Measurements from ENCODE around the gene GPR31. TPM values are rescaled to one million over a fixed set of nuclear protein-coding genes. Genes with fewer than 3 reads are reported as not detected.
A peak's percentile ranks its signal among the peaks of the same experiment; 100 is the strongest.

The GPR31 gene
- total RNA-seq, 1 donor from 2014 or later = not detected

- H3K4me3 ChIP-seq (ENCODE audit: low read depth, low read length) = no peak overlapping the region
- DNase-seq (ENCODE audit: low read depth) = no peak
- TF ChIP-seq, protein P1, sequence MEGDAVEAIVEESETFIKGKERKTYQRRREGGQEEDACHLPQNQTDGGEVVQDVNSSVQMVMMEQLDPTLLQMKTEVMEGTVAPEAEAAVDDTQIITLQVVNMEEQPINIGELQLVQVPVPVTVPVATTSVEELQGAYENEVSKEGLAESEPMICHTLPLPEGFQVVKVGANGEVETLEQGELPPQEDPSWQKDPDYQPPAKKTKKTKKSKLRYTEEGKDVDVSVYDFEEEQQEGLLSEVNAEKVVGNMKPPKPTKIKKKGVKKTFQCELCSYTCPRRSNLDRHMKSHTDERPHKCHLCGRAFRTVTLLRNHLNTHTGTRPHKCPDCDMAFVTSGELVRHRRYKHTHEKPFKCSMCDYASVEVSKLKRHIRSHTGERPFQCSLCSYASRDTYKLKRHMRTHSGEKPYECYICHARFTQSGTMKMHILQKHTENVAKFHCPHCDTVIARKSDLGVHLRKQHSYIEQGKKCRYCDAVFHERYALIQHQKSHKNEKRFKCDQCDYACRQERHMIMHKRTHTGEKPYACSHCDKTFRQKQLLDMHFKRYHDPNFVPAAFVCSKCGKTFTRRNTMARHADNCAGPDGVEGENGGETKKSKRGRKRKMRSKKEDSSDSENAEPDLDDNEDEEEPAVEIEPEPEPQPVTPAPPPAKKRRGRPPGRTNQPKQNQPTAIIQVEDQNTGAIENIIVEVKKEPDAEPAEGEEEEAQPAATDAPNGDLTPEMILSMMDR (conservative IDR thresholded peaks at IDR 0.05; ENCODE audit: low read depth, low read length) = no peak
Observed at GRCh38 chr6:167152862-167153261, 4.9 kb downstream of the GPR31 start.

DNA sequence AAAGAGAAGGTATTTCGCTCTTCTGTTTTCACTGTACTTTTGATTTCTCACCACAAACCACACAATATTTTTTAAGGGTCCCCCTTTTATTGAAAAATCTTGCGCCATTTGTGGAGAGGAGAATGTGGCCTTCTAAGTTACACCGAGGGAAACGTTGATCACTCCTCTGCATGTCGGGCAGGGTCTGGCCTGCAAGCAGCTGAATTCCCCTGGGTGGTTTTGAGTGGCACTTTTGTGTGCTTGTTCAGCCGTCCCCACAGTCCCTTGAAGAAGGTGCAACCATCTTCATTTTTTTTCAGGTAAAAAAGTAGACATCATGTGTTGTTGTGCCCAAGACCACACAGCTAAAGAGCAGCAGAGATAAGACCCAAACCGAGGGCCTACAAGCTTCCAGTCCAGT is 6.1 kb downstream of the GPR31 start:
- no peak for DNase-seq (ENCODE audit: low read depth)
- H3K4me3 ChIP-seq (ENCODE audit: low read depth, low read length) = no peak overlapping the region
- TF ChIP-seq, protein P1 (conservative IDR thresholded peaks at IDR 0.05; ENCODE audit: low read depth, low read length) = no peak

DNA sequence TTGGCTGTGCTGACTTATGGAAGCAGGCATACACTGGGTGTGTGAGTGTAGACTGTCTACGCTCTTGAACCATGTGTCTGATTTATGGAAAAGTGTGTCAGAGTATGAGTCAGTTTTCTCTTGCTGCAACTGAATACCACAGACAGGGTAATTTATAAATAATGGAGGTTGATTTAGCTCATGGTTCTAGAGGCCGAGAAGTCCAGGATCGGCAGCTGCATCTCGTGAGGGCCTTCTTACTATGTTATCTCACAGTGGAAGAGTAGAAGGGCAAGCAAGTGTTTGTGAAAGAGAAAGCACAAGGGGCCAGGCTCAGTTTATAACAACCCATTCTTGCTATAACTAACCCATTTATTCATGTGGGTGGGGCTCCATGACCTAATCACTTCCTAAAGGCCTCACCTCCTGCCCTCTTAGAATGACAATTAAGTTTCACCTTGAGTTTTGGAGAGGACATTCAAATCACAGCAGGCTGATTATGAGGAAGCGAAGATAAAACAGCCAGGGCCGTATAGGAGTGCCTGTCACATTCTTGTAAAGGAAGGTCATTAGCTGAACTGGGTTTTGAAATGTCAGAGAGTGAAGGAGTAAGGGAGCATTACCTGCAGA is 6.7 kb downstream of the GPR31 start:
- no peak for DNase-seq (ENCODE audit: low read depth)
- H3K4me3 ChIP-seq (ENCODE audit: low read depth, low read length) = no peak overlapping the region
- TF ChIP-seq, protein P1 (conservative IDR thresholded peaks at IDR 0.05; ENCODE audit: low read depth, low read length) = no peak

DNA sequence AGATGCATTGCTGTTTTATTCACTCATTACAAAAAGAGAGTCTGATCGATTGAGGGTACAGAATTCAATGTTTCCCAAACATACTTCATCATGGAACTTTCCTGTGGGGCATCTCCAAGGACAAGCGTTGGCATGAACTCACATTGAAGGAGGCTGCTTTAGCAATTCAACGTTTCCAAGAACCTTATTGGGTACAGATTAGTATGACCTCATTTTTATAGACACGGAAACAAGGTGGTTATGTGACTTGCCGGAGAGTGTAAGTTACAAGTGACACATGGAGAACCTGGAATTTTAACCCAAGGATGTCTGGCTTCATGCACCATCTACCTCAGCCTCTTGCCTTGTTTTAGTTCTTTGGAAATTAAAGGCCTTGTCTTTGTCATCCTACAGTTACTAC is 8.8 kb downstream of the GPR31 start:
- H3K4me3 ChIP-seq (ENCODE audit: low read depth, low read length) = no peak overlapping the region
- TF ChIP-seq, protein P1 (conservative IDR thresholded peaks at IDR 0.05; ENCODE audit: low read depth, low read length) = no peak
- DNase-seq (ENCODE audit: low read depth) = no peak

GRCh38 chr6:167148021-167148420 is 9.8 kb downstream of the GPR31 start:
- H3K4me3 ChIP-seq (ENCODE audit: low read depth, low read length) = no peak overlapping the region
- TF ChIP-seq, protein P1 (conservative IDR thresholded peaks at IDR 0.05; ENCODE audit: low read depth, low read length) = no peak
- DNase-seq (ENCODE audit: low read depth) = no peak

GRCh38 chr6:167146977-167147376 is 10.8 kb downstream of the GPR31 start:
- TF ChIP-seq, protein P1 (conservative IDR thresholded peaks at IDR 0.05; ENCODE audit: low read depth, low read length) = no peak
- peak overlapping the region; percentile 31 for H3K4me3 ChIP-seq (ENCODE audit: low read depth, low read length)
- DNase-seq (ENCODE audit: low read depth) = no peak

- no peak for DNase-seq (ENCODE audit: low read depth)
- TF ChIP-seq, protein P1 (conservative IDR thresholded peaks at IDR 0.05; ENCODE audit: low read depth, low read length) = no peak
- peak overlapping the region; percentile 31 for H3K4me3 ChIP-seq (ENCODE audit: low read depth, low read length)
Observed at GRCh38 chr6:167146135-167146534, 11.6 kb downstream of the GPR31 start.

All from epithelial cell of proximal tubule (primary cell).